Measurements from ENCODE around the gene DMRTC2.

- no peak for TF ChIP-seq POLR2A (IDR thresholded peaks at IDR 0.05)
- TF ChIP-seq CTCF (IDR thresholded peaks at IDR 0.05), result no peak
Measured at GRCh38 chr19:41808663-41809566, 35.9 kb upstream of the DMRTC2 start.
